Left renal pelvis (tissue), 4 donors: ENCODE measurements around the gene LRBA. TPM values are rescaled to one million over a fixed set of nuclear protein-coding genes. Genes with fewer than 3 reads are reported as not detected.

ENCODE experiments used
- DNase-seq, 4 donors: peaks; one replicate each; pipeline ENCODE4 v3.0.0-alpha.2; 2013; ENCODE audit warnings: low read depth in 4 of 4, low spot score in 3 of 4
- polyA plus RNA-seq, 4 donors: library from polyadenylated mRNA; unstranded; fragments of 120-200 nt; gene quantifications; one replicate each; pipeline ENCODE4 v1.2.1, GENCODE V29; 2013; ENCODE audit not compliant: insufficient read length in 4 of 4

Gene LRBA
- polyA plus RNA-seq, 4 donors: 25.9 to 75.8 (median 65.4) TPM

- no peak for DNase-seq
Observed at GRCh38 chr4:150464523-150464922, 550.6 kb downstream of the LRBA start.

GRCh38 chr4:150462743-150463142 is 552.3 kb downstream of the LRBA start:
- DNase-seq: no peak

GRCh38 chr4:150461957-150462356 is 553.1 kb downstream of the LRBA start:
- no peak for DNase-seq

- DNase-seq: no peak
Observed at GRCh38 chr4:150457802-150458201, 557.3 kb downstream of the LRBA start.

GRCh38 chr4:150451883-150452282 is 563.2 kb downstream of the LRBA start:
- DNase-seq: no peak

GRCh38 chr4:150447356-150447755 is 567.7 kb downstream of the LRBA start:
- no peak for DNase-seq

- DNase-seq: no peak
Observed at GRCh38 chr4:150439451-150439933, 575.6 kb downstream of the LRBA start.

GRCh38 chr4:150436598-150437370 is 578.3 kb downstream of the LRBA start:
- no peak for DNase-seq

GRCh38 chr4:150431221-150431620 is 583.9 kb downstream of the LRBA start:
- DNase-seq: no peak

- DNase-seq: no peak
Observed at GRCh38 chr4:150425161-150425560, 589.9 kb downstream of the LRBA start.

- DNase-seq: no peak
Observed at GRCh38 chr4:150423503-150423902, 591.6 kb downstream of the LRBA start.

GRCh38 chr4:150423074-150423473 is 592.0 kb downstream of the LRBA start:
- no peak for DNase-seq

- no peak for DNase-seq
Observed at GRCh38 chr4:150421612-150422011, 593.5 kb downstream of the LRBA start.

GRCh38 chr4:150419939-150420338 is 595.1 kb downstream of the LRBA start:
- DNase-seq: no peak

GRCh38 chr4:150418757-150419410 is 596.2 kb downstream of the LRBA start:
- DNase-seq: no peak

GRCh38 chr4:150415213-150415612 is 599.9 kb downstream of the LRBA start:
- no peak for DNase-seq

- no peak for DNase-seq
Observed at GRCh38 chr4:150411520-150411919, 603.6 kb downstream of the LRBA start.

GRCh38 chr4:150402871-150403272 is 612.2 kb downstream of the LRBA start:
- peak; percentile 10 to 41 (median 23) for DNase-seq

GRCh38 chr4:150401083-150401687 is 613.9 kb downstream of the LRBA start:
- no peak for DNase-seq

GRCh38 chr4:150395872-150396271 is 619.2 kb downstream of the LRBA start:
- no peak for DNase-seq

- DNase-seq: no peak
Observed at GRCh38 chr4:150394046-150394445, 621.0 kb downstream of the LRBA start.

- no peak for DNase-seq
Observed at GRCh38 chr4:150391052-150391451, 624.0 kb downstream of the LRBA start.
